Suprapubic skin (tissue), 4 donors: Measurements from ENCODE around the gene PDCD7.

ENCODE experiments used
- EP300 ChIP-seq: sonication (generic); formaldehyde crosslinking; IDR thresholded peaks from one replicate; pipeline ENCODE4 v1.6.1; 2017; ENCODE audit warnings: antibody characterized with exemption
- POLR2A ChIP-seq, 2 donors: fragments of 450-650 bp; IDR thresholded peaks; one replicate each; pipeline ENCODE4 v1.6.1; 2017; ENCODE audit warnings: antibody characterized with exemption in 2 of 2, mild to moderate bottlenecking in 2 of 2, moderate library complexity in 2 of 2
- POLR2AphosphoS5 ChIP-seq, 3 donors: sonication (generic); formaldehyde crosslinking; IDR thresholded peaks; one replicate each; pipeline ENCODE4 v1.6.1; 2017; ENCODE audit warnings: antibody characterized with exemption in 3 of 3
- TF ChIP-seq, protein P1 (sequence below), 2 donors: fragments of 200-600 bp in 1 of 2; fragments of 450-650 bp in 1 of 2; sonication (generic) in 1 of 2; IDR thresholded peaks; one replicate each; pipeline ENCODE4 v1.5.1; 2016 to 2019; ENCODE audit warnings: antibody characterized with exemption in 2 of 2, mild to moderate bottlenecking in 1 of 2, moderate library complexity in 1 of 2

DNA sequence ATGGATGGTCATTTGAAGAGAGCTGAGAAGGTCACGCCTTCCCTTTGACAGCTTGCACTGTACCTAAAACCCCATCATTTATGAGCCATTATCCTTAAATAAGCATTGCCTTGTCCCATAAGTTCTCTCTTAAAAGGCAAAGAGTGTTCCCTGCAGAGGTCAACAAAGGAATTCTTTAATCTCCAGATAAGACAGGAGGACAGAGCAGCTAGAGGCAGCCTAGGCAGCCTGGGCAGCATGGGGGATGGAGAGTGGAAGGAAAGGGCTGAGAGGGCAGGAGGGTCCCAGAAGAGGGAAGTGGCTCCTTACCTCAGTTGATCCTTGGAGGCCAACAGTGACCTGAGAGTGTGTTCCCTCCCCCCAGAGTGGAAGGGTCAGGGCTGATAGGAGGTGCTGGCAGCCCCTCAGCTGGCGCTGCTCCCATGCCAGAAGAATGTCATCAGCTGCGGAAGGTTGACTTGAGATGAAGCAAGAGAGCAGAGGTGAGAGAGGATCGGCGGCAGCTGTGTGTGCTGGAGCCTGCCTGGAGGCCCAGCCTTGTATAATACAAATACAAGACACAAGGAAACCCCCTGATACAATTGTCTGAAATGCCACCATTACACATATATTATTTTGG is 44.3 kb downstream of the PDCD7 start:
- TF ChIP-seq, protein P1, sequence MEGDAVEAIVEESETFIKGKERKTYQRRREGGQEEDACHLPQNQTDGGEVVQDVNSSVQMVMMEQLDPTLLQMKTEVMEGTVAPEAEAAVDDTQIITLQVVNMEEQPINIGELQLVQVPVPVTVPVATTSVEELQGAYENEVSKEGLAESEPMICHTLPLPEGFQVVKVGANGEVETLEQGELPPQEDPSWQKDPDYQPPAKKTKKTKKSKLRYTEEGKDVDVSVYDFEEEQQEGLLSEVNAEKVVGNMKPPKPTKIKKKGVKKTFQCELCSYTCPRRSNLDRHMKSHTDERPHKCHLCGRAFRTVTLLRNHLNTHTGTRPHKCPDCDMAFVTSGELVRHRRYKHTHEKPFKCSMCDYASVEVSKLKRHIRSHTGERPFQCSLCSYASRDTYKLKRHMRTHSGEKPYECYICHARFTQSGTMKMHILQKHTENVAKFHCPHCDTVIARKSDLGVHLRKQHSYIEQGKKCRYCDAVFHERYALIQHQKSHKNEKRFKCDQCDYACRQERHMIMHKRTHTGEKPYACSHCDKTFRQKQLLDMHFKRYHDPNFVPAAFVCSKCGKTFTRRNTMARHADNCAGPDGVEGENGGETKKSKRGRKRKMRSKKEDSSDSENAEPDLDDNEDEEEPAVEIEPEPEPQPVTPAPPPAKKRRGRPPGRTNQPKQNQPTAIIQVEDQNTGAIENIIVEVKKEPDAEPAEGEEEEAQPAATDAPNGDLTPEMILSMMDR (IDR thresholded peaks at IDR 0.05) = no peak
- no peak for TF ChIP-seq POLR2A (IDR thresholded peaks at IDR 0.05)
- no peak for TF ChIP-seq EP300
- TF ChIP-seq POLR2AphosphoS5 (IDR thresholded peaks at IDR 0.05) = no peak
